GM12878 (cell line): ENCODE measurements around the gene KCNK4. TPM values are rescaled to one million over a fixed set of nuclear protein-coding genes. Genes with fewer than 3 reads are reported as not detected.

Experiments used
- CBFB ChIP-seq: IDR thresholded peaks from 2 replicates; pipeline ENCODE4 v1.6.1; 2016; ENCODE audit warnings: antibody characterized with exemption, low read depth
- EED ChIP-seq: sonication (generic); IDR thresholded peaks from 2 replicates; pipeline ENCODE4 v1.6.1; 2016; ENCODE audit warnings: antibody characterized with exemption, low read depth
- FOS ChIP-seq: IDR thresholded peaks from 3 replicates; pipeline ENCODE4 v1.6.1; 2011; ENCODE audit warnings: borderline replicate concordance; ENCODE audit not compliant: insufficient read length; ENCODE audit errors: extremely low read depth
- FOXK2 ChIP-seq: fragments of 450-650 bp; IDR thresholded peaks from 2 replicates; pipeline ENCODE4 v1.6.1; 2017; ENCODE audit warnings: mild to moderate bottlenecking, moderate library complexity
- HDGF ChIP-seq: fragments of 450-650 bp; IDR thresholded peaks from 2 replicates; pipeline ENCODE4 v1.6.1; 2016; ENCODE audit warnings: antibody characterized with exemption
- HSF1 ChIP-seq: fragments of 150-350 bp; IDR thresholded peaks from 2 replicates; pipeline ENCODE4 v1.6.1; 2014; ENCODE audit warnings: mild to moderate bottlenecking, low read depth, low read length
- IKZF1 ChIP-seq: fragments of 450-650 bp; conservative IDR thresholded peaks from 2 replicates; pipeline ENCODE4 v1.6.1; 2017; ENCODE audit warnings: antibody characterized with exemption, mild to moderate bottlenecking
- KDM1A ChIP-seq: fragments of 200-600 bp; sonication (generic); IDR thresholded peaks from 2 replicates; pipeline ENCODE4 v1.6.1; 2016; ENCODE audit warnings: borderline replicate concordance
- MEF2A ChIP-seq: IDR thresholded peaks from 2 replicates; pipeline ENCODE4 v1.6.1; 2011; ENCODE audit warnings: low read depth, mild to moderate bottlenecking, low read length, moderate library complexity; ENCODE audit not compliant: insufficient read depth
- MTA2 ChIP-seq: fragments of 450-650 bp; IDR thresholded peaks from 2 replicates; pipeline ENCODE4 v1.6.1; 2016; ENCODE audit warnings: low read depth, mild to moderate bottlenecking, moderate library complexity
- POLR2A ChIP-seq: IDR thresholded peaks from 2 replicates; pipeline ENCODE4 v1.6.1; 2011; ENCODE audit warnings: low read depth, mild to moderate bottlenecking, low read length
- POLR2AphosphoS5 ChIP-seq: IDR thresholded peaks from 2 replicates; pipeline ENCODE4 v1.6.1; 2011; ENCODE audit warnings: mild to moderate bottlenecking, low read length, inconsistent platforms
- STAT3 ChIP-seq: IDR thresholded peaks from 2 replicates; pipeline ENCODE4 v1.6.1; 2011; ENCODE audit warnings: low read depth, low read length, improper control_type of control experiment
- ZNF687 ChIP-seq: fragments of 450-650 bp; IDR thresholded peaks from 2 replicates; pipeline ENCODE4 v1.6.1; 2017; ENCODE audit warnings: mild to moderate bottlenecking, moderate library complexity
- polyA plus RNA-seq, 11 experiments: library from polyadenylated mRNA; depleted of rRNA in 4 of 11; unstranded in 6 of 11; stranded (reverse) in 5 of 11; fragments of >200 nt; fragmentation: Nextera tagmentation in 4 of 11; fragmentation: Illumina TruSeq in 1 of 11; extraction: Ambion mirVana in 4 of 11; extraction: Trizol in 1 of 11; gene quantifications; 1 replicate in 1 of 11; 2 replicates in 10 of 11; pipeline versions ENCODE4 v1.2.1 to v1.2.3, GENCODE V29; 2011 to 2016; ENCODE audit warnings: inconsistent platforms in 2 of 11, missing spikeins in 2 of 11, low read depth in 1 of 11
- total RNA-seq, 4 experiments: library from RNA; depleted of rRNA in 3 of 4; stranded (reverse); fragments of >200 nt in 3 of 4; fragmentation: Illumina TruSeq in 1 of 4; extraction: Trizol in 1 of 4; gene quantifications; 2 replicates each; pipeline versions ENCODE4 v1.2.1 to v1.2.3, GENCODE V29; 2013 to 2021
- TF ChIP-seq, protein P1 (sequence below), 3 experiments: IDR thresholded peaks in 2 of 3; conservative IDR thresholded peaks in 1 of 3; 2 replicates each; pipeline ENCODE4 v1.5.1; 2011; ENCODE audit warnings: low read depth in 3 of 3, low read length in 3 of 3, mild to moderate bottlenecking in 3 of 3, control low read depth in 2 of 3, moderate library complexity in 2 of 3, inconsistent platforms in 1 of 3, mixed read lengths in 1 of 3; ENCODE audit not compliant: control insufficient read depth in 2 of 3, insufficient read depth in 1 of 3; ENCODE audit errors: extremely low read depth in 1 of 3
- TF ChIP-seq, protein P2 (sequence below): fragments of 450-650 bp; IDR thresholded peaks from 2 replicates; pipeline ENCODE4 v1.6.1; 2016; ENCODE audit warnings: mild to moderate bottlenecking

Gene KCNK4
- total and polyA plus RNA-seq, 10 of the 15 experiments (the other 5 are each of a cell fraction or from before 2014, with no cell fraction given), result 0.04 TPM; not detected in 9

GRCh38 chr11:64269540-64270220, 21.4 kb upstream of the KCNK4 start (continued):
- TF ChIP-seq ZNF687 (no peak), HSF1 (no peak), CBFB (peak; percentile 85; the same call in 1 of the 2 replicates), HDGF (no peak), POLR2A (peak; percentile 77), POLR2AphosphoS5 (peak; percentile 75), MEF2A (no peak), IKZF1 (peak; percentile 100), KDM1A (no peak), FOS (no peak), FOXK2 (no peak), EED (peak; percentile 98), STAT3 (no peak), MTA2 (peak; percentile 97)
- TF ChIP-seq, protein P1, sequence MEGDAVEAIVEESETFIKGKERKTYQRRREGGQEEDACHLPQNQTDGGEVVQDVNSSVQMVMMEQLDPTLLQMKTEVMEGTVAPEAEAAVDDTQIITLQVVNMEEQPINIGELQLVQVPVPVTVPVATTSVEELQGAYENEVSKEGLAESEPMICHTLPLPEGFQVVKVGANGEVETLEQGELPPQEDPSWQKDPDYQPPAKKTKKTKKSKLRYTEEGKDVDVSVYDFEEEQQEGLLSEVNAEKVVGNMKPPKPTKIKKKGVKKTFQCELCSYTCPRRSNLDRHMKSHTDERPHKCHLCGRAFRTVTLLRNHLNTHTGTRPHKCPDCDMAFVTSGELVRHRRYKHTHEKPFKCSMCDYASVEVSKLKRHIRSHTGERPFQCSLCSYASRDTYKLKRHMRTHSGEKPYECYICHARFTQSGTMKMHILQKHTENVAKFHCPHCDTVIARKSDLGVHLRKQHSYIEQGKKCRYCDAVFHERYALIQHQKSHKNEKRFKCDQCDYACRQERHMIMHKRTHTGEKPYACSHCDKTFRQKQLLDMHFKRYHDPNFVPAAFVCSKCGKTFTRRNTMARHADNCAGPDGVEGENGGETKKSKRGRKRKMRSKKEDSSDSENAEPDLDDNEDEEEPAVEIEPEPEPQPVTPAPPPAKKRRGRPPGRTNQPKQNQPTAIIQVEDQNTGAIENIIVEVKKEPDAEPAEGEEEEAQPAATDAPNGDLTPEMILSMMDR (IDR thresholded peaks at IDR 0.05 in 2 of 3, conservative IDR thresholded peaks at IDR 0.05 in 1 of 3; ENCODE audit: control insufficient read depth in 2 of 3, extremely low read depth in 1 of 3, insufficient read depth in 1 of 3, low read depth in 3 of 3, low read length in 3 of 3), result peak in 1 of 3 experiments; percentile 32; a peak in 2 of 6 replicates
- TF ChIP-seq, protein P2, sequence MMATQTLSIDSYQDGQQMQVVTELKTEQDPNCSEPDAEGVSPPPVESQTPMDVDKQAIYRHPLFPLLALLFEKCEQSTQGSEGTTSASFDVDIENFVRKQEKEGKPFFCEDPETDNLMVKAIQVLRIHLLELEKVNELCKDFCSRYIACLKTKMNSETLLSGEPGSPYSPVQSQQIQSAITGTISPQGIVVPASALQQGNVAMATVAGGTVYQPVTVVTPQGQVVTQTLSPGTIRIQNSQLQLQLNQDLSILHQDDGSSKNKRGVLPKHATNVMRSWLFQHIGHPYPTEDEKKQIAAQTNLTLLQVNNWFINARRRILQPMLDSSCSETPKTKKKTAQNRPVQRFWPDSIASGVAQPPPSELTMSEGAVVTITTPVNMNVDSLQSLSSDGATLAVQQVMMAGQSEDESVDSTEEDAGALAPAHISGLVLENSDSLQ, result peak; percentile 53
